ENCODE data around the gene BAHCC1.

Gene BAHCC1

DNA sequence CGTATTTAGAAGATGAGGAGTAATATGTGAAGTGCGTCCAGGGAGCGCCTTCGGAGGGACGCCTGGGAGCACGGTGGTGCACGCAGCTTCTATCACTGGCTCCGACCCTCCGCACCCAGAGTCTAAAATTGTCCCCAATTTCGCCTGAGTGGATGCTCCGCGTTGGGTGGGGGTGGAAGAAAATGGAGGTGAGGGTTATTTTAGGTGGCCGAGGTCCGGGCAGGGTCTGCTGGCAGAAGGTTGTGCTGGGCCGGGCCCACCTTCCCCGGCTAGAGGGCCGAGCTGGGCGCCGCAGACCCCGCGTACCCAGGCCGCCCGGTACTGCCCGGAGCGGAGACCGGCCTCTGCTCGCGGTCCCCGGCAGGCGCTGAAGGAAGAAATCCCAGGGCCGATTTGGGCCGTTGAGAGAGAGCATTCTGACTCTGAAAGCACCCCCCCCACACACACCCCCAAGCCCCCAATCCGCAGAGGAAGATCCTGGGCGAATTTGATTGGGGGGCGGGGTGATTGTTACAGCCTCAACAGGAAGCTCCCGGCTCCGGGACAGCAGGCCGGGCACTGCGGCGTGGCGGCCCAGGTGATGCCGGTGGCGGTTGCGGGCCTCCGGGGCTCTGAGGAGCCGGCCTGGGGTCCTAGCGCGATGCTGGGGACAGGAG lies 3.0 kb downstream of the BAHCC1 start:
- Histone ChIP-seq H3K4me1 (ENCODE audit: control insufficient read depth in 5 of 5, insufficient read depth in 5 of 5, low read length in 5 of 5) (peaks cover 13 to 79% (median 65%) of the 10 kb centered on the region in 5 donors), H3K9me3 (ENCODE audit: control insufficient read depth in 5 of 5, low read length in 5 of 5) (no peaks in the 10 kb centered on the region), H3K27me3 (ENCODE audit: control insufficient read depth in 5 of 5, insufficient read depth in 4 of 5, low read length in 5 of 5) (no peaks in the 10 kb centered on the region), H3K27ac (ENCODE audit: low read depth, low read length) (peak overlapping the region; percentile 87), H3K4me3 (ENCODE audit: low read depth in 1 of 5, low read length in 5 of 5) (peak overlapping the region; percentile 64 to 82 (median 74)), H3K36me3 (ENCODE audit: control insufficient read depth in 5 of 5, insufficient read depth in 5 of 5, low read length in 5 of 5) (no peaks in the 10 kb centered on the region), H3K9ac (ENCODE audit: low read length in 5 of 5) (peak overlapping the region in 4 of 5 donors; percentile 44 to 82 (median 72))

- H3K27me3 ChIP-seq (ENCODE audit: control insufficient read depth in 5 of 5, insufficient read depth in 4 of 5, low read length in 5 of 5), result no peaks in the 10 kb centered on the region
- H3K4me1 ChIP-seq (ENCODE audit: control insufficient read depth in 5 of 5, insufficient read depth in 5 of 5, low read length in 5 of 5), result peaks cover 16 to 84% (median 72%) of the 10 kb centered on the region in 5 donors
Measured at GRCh38 chr17:81398832-81399411, 3.7 kb downstream of the BAHCC1 start.

DNA sequence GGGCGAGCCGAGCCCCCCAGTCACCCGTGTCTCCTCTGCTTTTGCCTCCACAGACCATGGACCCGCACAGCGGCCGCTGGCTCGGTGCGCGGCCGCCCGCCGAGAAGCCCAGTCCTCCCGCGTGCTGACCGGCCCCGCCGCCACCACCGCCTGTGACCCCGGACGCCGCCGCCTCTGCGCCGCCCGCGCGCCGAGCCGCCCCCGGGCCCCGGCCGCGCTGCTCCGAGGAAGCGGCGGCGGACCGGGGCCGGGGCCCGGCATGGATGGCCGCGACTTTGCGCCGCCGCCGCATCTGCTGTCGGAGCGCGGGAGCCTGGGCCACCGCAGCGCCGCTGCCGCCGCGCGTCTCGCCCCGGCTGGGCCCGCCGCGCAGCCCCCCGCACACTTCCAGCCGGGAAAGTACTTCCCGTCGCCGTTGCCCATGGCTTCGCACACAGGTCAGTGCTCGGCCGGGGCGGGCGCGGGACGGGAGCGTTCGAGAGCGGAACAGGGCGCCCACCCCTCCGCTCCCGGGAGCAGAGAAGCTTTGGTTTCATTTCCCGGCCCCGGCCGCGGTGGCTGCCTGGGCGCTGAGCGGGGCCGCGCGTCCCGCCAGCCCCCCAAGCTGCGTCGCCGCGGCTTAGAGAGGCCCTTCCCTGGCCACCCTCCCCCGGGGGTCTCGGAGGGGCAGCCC lies 4.4 kb downstream of the BAHCC1 start:
- no peaks in the 10 kb centered on the region for H3K27me3 ChIP-seq (ENCODE audit: control insufficient read depth in 5 of 5, insufficient read depth in 4 of 5, low read length in 5 of 5)
- H3K9me3 ChIP-seq (ENCODE audit: control insufficient read depth in 5 of 5, low read length in 5 of 5), result no peaks in the 10 kb centered on the region
- peak overlapping the region in 4 of 5 donors; percentile 68 to 73 (median 70) for H3K4me3 ChIP-seq (ENCODE audit: low read depth in 1 of 5, low read length in 5 of 5)
- H3K4me1 ChIP-seq (ENCODE audit: control insufficient read depth in 5 of 5, insufficient read depth in 5 of 5, low read length in 5 of 5), result peaks cover 11 to 84% (median 72%) of the 10 kb centered on the region in 5 donors
- peak overlapping the region in 4 of 5 donors; percentile 64 to 80 (median 72) for H3K9ac ChIP-seq (ENCODE audit: low read length in 5 of 5)
- peak overlapping the region; percentile 92 for H3K27ac ChIP-seq (ENCODE audit: low read depth, low read length)
- no peaks in the 10 kb centered on the region for H3K36me3 ChIP-seq (ENCODE audit: control insufficient read depth in 5 of 5, insufficient read depth in 5 of 5, low read length in 5 of 5)

More at GRCh38 chr17:81398832-81399411, 3.7 kb downstream of the BAHCC1 start:
- Histone ChIP-seq H3K9ac (ENCODE audit: low read length in 5 of 5) (peak overlapping the region in 3 of 5 donors; percentile 69 to 82 (median 75)), H3K9me3 (ENCODE audit: control insufficient read depth in 5 of 5, low read length in 5 of 5) (no peaks in the 10 kb centered on the region), H3K27ac (ENCODE audit: low read depth, low read length) (peak overlapping the region; percentile 87), H3K4me3 (ENCODE audit: low read depth in 1 of 5, low read length in 5 of 5) (peak overlapping the region; percentile 73 to 82 (median 77)), H3K36me3 (ENCODE audit: control insufficient read depth in 5 of 5, insufficient read depth in 5 of 5, low read length in 5 of 5) (no peaks in the 10 kb centered on the region)

DNA sequence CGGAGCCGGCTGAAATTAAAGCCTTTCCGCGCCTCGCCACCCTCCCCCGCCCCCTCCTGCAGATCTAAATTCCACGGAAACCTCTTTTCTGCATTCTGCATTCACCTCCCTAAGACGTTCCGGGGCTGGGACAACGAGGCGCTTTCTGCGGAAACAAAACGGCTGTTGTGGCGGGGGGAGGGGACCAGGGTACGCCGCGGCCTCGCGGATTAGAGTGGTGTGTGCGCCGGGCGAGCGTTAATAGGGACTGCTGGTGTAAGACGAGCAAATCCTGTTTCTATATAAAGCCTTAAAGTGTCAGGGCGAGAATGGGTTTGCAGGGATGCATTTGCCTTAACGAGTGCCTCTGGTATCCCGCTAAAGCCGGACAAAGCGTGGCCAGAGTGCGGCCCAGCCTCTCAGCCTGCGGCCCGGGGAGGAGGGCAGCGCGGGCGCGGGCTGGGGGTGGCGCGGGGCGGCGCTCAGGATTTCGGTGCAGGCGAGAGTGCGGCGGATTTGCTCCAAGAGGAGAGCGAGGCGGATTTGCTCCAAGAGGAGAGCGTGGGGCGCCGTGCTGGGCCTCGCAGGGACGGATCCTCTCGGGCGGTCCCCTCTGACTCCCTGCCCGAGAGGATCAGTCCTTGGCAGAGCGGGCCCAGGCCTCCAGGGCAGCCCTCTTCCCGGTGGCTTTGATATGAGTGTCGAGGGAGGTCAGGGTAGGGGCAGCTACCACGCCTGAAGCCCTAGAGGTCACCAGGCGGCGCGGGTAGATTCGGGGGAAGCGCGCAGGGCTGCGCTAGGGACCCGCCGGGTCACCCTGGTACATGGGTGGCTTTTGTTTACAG lies 5.1 kb downstream of the BAHCC1 start:
- H3K9ac ChIP-seq (ENCODE audit: low read length in 5 of 5), result peak overlapping the region; percentile 64 to 80 (median 73)
- H3K9me3 ChIP-seq (ENCODE audit: control insufficient read depth in 5 of 5, low read length in 5 of 5), result no peaks in the 10 kb centered on the region
- peaks cover 15 to 86% (median 73%) of the 10 kb centered on the region in 5 donors for H3K4me1 ChIP-seq (ENCODE audit: control insufficient read depth in 5 of 5, insufficient read depth in 5 of 5, low read length in 5 of 5)
- H3K27me3 ChIP-seq (ENCODE audit: control insufficient read depth in 5 of 5, insufficient read depth in 4 of 5, low read length in 5 of 5), result no peaks in the 10 kb centered on the region
- no peaks in the 10 kb centered on the region for H3K36me3 ChIP-seq (ENCODE audit: control insufficient read depth in 5 of 5, insufficient read depth in 5 of 5, low read length in 5 of 5)
- peak overlapping the region; percentile 48 to 73 (median 69) for H3K4me3 ChIP-seq (ENCODE audit: low read depth in 1 of 5, low read length in 5 of 5)
- peak overlapping the region; percentile 92 for H3K27ac ChIP-seq (ENCODE audit: low read depth, low read length)

- Histone ChIP-seq H3K27ac (ENCODE audit: low read depth, low read length) (peak overlapping the region; percentile 92), H3K4me3 (ENCODE audit: low read depth in 1 of 5, low read length in 5 of 5) (peak overlapping the region in 4 of 5 donors; percentile 68 to 73 (median 70)), H3K9me3 (ENCODE audit: control insufficient read depth in 5 of 5, low read length in 5 of 5) (no peaks in the 10 kb centered on the region), H3K36me3 (ENCODE audit: control insufficient read depth in 5 of 5, insufficient read depth in 5 of 5, low read length in 5 of 5) (no peaks in the 10 kb centered on the region), H3K27me3 (ENCODE audit: control insufficient read depth in 5 of 5, insufficient read depth in 4 of 5, low read length in 5 of 5) (no peaks in the 10 kb centered on the region), H3K9ac (ENCODE audit: low read length in 5 of 5) (peak overlapping the region; percentile 64 to 80 (median 73)), H3K4me1 (ENCODE audit: control insufficient read depth in 5 of 5, insufficient read depth in 5 of 5, low read length in 5 of 5) (peaks cover 23 to 90% (median 78%) of the 10 kb centered on the region in 5 donors)
Measured at GRCh38 chr17:81400996-81401722, 5.9 kb downstream of the BAHCC1 start.

GRCh38 chr17:81401723-81402529 lies 6.7 kb downstream of the BAHCC1 start:
- no peaks in the 10 kb centered on the region for H3K9me3 ChIP-seq (ENCODE audit: control insufficient read depth in 5 of 5, low read length in 5 of 5)
- peaks cover 23 to 90% (median 86%) of the 10 kb centered on the region in 5 donors for H3K4me1 ChIP-seq (ENCODE audit: control insufficient read depth in 5 of 5, insufficient read depth in 5 of 5, low read length in 5 of 5)
- peak overlapping the region in 3 of 5 donors; percentile 44 to 72 (median 68) for H3K4me3 ChIP-seq (ENCODE audit: low read depth in 1 of 5, low read length in 5 of 5)
- H3K27me3 ChIP-seq (ENCODE audit: control insufficient read depth in 5 of 5, insufficient read depth in 4 of 5, low read length in 5 of 5), result no peaks in the 10 kb centered on the region
- peak overlapping the region; percentile 8 to 82 (median 56) for H3K9ac ChIP-seq (ENCODE audit: low read length in 5 of 5)
- peak overlapping the region; percentile 92 for H3K27ac ChIP-seq (ENCODE audit: low read depth, low read length)
- no peaks in the 10 kb centered on the region for H3K36me3 ChIP-seq (ENCODE audit: control insufficient read depth in 5 of 5, insufficient read depth in 5 of 5, low read length in 5 of 5)

DNA sequence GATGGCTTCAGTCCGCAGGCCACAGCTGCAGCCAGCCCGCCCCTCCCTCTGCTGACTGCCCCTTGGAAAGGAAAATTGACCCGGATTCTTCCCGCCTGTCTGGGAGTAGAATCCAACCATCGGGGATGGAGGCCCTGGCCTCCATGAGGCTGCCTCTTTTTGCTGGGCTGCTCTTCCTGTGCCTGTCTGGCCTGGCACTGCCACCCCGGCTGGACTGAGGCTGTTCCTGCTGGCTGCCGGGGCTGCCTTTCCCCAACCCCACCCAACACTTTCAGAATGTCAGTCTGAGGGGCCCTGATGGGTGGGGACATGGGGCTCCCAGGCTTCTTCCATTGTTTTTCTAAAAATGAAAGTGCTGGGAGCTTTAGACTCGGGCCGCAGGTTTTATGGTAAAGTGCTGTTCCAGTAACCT lies 7.3 kb downstream of the BAHCC1 start:
- Histone ChIP-seq H3K27me3 (ENCODE audit: control insufficient read depth in 5 of 5, insufficient read depth in 4 of 5, low read length in 5 of 5) (no peaks in the 10 kb centered on the region), H3K9me3 (ENCODE audit: control insufficient read depth in 5 of 5, low read length in 5 of 5) (no peaks in the 10 kb centered on the region), H3K36me3 (ENCODE audit: control insufficient read depth in 5 of 5, insufficient read depth in 5 of 5, low read length in 5 of 5) (peaks cover 0 to under 1% (median 0%) of the 10 kb centered on the region in 5 donors), H3K27ac (ENCODE audit: low read depth, low read length) (peak overlapping the region; percentile 92), H3K9ac (ENCODE audit: low read length in 5 of 5) (peak overlapping the region; percentile 8 to 82 (median 56)), H3K4me1 (ENCODE audit: control insufficient read depth in 5 of 5, insufficient read depth in 5 of 5, low read length in 5 of 5) (peaks cover 23 to 90% (median 88%) of the 10 kb centered on the region in 5 donors), H3K4me3 (ENCODE audit: low read depth in 1 of 5, low read length in 5 of 5) (peak overlapping the region in 3 of 5 donors; percentile 31 to 44 (median 39))

DNA sequence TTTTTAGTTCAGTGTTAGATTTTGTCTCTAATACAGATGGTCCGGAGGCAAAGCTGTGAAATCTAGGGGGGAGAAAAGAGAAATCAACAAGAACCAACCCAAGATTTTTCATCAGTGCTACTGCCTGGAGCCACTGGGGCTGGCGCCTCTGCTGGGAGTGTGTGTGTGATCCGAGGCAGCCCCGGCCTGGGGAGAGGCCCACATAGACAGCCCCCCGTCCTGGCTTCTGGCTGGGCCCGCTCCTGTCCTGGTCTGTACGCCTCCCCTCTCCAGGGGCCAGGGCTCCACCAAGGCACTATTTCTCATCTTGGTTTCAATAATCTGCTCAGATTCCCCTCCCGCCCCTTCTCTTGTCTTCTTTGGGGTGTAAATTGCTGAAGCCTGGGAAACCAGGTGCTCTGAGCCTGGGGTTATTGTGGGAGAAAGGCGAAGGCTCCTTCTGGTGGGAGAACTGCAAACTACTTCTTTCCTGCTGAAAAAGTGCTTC lies 7.8 kb downstream of the BAHCC1 start:
- Histone ChIP-seq H3K27ac (ENCODE audit: low read depth, low read length) (peak overlapping the region; percentile 92), H3K4me1 (ENCODE audit: control insufficient read depth in 5 of 5, insufficient read depth in 5 of 5, low read length in 5 of 5) (peaks cover 23 to 86% (median 83%) of the 10 kb centered on the region in 5 donors), H3K4me3 (ENCODE audit: low read depth in 1 of 5, low read length in 5 of 5) (peak overlapping the region in 3 of 5 donors; percentile 39 to 46 (median 44)), H3K36me3 (ENCODE audit: control insufficient read depth in 5 of 5, insufficient read depth in 5 of 5, low read length in 5 of 5) (peaks cover 0 to 3% (median 0%) of the 10 kb centered on the region in 5 donors), H3K9ac (ENCODE audit: low read length in 5 of 5) (peak overlapping the region in 4 of 5 donors; percentile 37 to 82 (median 59)), H3K27me3 (ENCODE audit: control insufficient read depth in 5 of 5, insufficient read depth in 4 of 5, low read length in 5 of 5) (no peaks in the 10 kb centered on the region), H3K9me3 (ENCODE audit: control insufficient read depth in 5 of 5, low read length in 5 of 5) (no peaks in the 10 kb centered on the region)

All from subcutaneous abdominal adipose tissue (tissue), 5 donors.